WTC11 (cell line): ENCODE measurements around the gene SDHA.

Source experiments
- FOXP1 ChIP-seq: sonication (generic); formaldehyde crosslinking; IDR thresholded peaks from 2 replicates; pipeline ENCODE4 v1.8.0; 2022; ENCODE audit warnings: missing genetic modification reagents, mild to moderate bottlenecking, moderate library complexity, borderline replicate concordance
- JUN ChIP-seq: sonication (generic); formaldehyde crosslinking; IDR thresholded peaks from 2 replicates; pipeline ENCODE4 v1.8.0; 2023; ENCODE audit warnings: mild to moderate bottlenecking, missing genetic modification reagents
- KAT7 ChIP-seq: sonication (generic); formaldehyde crosslinking; IDR thresholded peaks from 2 replicates; pipeline ENCODE4 v1.8.1; 2023; ENCODE audit warnings: missing genetic modification reagents, mild to moderate bottlenecking, borderline replicate concordance
- MXD4 ChIP-seq: fragments of 250-450 bp; sonication (Bioruptor Pico); IDR thresholded peaks from 2 replicates; pipeline ENCODE4 v1.8.0; 2021; ENCODE audit warnings: mild to moderate bottlenecking, moderate library complexity, borderline replicate concordance
- TCF7 ChIP-seq: sonication (generic); formaldehyde crosslinking; IDR thresholded peaks from 2 replicates; pipeline ENCODE4 v1.8.0; 2022; ENCODE audit warnings: mild to moderate bottlenecking, low read depth, missing genetic modification reagents, moderate library complexity
- ZNF121 ChIP-seq: sonication (generic); formaldehyde crosslinking; IDR thresholded peaks from 2 replicates; pipeline ENCODE4 v1.8.0; 2023; ENCODE audit warnings: missing genetic modification reagents
- ZNF232 ChIP-seq: sonication (generic); formaldehyde crosslinking; IDR thresholded peaks from 2 replicates; pipeline ENCODE4 v1.8.0; 2022; ENCODE audit warnings: mild to moderate bottlenecking, missing genetic modification reagents
- ZNF423 ChIP-seq: fragments of 250-450 bp; sonication (Bioruptor Pico); IDR thresholded peaks from 2 replicates; pipeline ENCODE4 v2.1.2; 2022; ENCODE audit warnings: mild to moderate bottlenecking, moderate library complexity
- TF ChIP-seq, protein P1 (sequence below): fragments of 250-450 bp; sonication (Bioruptor Pico); IDR thresholded peaks from 2 replicates; pipeline ENCODE4 v1.9.0; 2021; ENCODE audit warnings: moderate library complexity, mild to moderate bottlenecking, inconsistent platforms, borderline replicate concordance
- TF ChIP-seq, protein P2 (sequence below): sonication (generic); formaldehyde crosslinking; IDR thresholded peaks from 2 replicates; pipeline ENCODE4 v1.8.0; 2022; ENCODE audit warnings: mild to moderate bottlenecking, missing genetic modification reagents
- TF ChIP-seq, protein P3 (sequence below): fragments of 200-600 bp; IDR thresholded peaks from 2 replicates; pipeline ENCODE4 v1.8.0; 2022; ENCODE audit warnings: antibody characterized with exemption
- TF ChIP-seq, protein P4 (sequence below): sonication (generic); formaldehyde crosslinking; IDR thresholded peaks from 2 replicates; pipeline ENCODE4 v1.8.0; 2023; ENCODE audit warnings: mild to moderate bottlenecking, missing genetic modification reagents
- TF ChIP-seq, protein P5 (sequence below): sonication (generic); formaldehyde crosslinking; IDR thresholded peaks from 2 replicates; pipeline ENCODE4 v1.8.0; 2022; ENCODE audit warnings: mild to moderate bottlenecking, missing genetic modification reagents

DNA sequence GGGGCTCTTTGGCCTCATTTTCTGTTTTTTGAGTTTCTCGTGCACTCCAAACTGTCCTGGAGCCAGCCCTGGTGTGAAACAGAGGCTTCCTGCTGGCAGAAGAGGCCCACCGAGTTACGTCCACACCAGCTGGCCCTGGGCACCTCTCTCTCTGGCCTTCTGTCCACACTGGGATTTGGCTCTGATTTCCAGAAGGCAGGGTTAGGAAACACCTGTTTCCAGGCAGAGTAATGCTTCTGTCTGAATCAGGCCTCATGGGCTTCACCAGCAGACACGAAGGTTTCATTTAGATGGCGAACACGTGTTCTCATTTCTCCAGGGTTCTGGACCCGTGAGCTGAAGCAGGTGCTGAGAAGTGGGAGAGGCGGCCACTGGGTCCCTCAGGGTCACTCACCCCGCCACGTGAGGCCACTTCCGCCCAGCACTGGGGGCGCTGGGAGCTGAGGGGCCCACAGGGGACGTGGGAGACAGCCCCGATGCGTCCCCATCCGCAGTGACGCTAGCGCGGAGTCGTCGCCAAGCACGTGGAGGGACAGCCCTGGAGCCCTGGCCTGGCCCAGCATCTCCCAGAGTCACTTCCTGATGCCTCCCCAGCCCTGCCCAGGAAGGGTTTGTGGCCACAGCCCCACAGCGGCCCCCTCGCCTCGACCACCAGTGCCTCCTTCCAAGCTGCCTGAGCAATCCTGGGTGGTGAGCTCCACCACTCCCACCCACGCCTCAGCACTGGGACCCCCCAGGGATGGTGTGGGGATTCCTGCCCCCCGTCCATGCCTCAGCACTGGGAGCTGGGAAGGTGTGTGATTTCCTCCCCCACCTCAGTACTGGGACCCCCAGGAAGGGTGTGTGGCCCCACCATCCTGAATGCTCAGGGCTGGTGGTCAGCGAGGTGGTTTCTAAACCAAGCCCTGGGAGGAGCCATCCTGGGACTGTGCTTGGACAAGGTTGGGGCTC lies 31.8 kb upstream of the SDHA start:
- no peak for TF ChIP-seq ZNF232
- no peak for TF ChIP-seq TCF7 (CRISPR knock-in tag)
- TF ChIP-seq, protein P1, sequence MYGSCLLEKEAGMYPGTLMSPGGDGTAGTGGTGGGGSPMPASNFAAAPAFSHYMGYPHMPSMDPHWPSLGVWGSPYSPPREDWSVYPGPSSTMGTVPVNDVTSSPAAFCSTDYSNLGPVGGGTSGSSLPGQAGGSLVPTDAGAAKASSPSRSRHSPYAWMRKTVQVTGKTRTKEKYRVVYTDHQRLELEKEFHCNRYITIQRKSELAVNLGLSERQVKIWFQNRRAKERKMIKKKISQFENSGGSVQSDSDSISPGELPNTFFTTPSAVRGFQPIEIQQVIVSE = no peak
- TF ChIP-seq, protein P2, sequence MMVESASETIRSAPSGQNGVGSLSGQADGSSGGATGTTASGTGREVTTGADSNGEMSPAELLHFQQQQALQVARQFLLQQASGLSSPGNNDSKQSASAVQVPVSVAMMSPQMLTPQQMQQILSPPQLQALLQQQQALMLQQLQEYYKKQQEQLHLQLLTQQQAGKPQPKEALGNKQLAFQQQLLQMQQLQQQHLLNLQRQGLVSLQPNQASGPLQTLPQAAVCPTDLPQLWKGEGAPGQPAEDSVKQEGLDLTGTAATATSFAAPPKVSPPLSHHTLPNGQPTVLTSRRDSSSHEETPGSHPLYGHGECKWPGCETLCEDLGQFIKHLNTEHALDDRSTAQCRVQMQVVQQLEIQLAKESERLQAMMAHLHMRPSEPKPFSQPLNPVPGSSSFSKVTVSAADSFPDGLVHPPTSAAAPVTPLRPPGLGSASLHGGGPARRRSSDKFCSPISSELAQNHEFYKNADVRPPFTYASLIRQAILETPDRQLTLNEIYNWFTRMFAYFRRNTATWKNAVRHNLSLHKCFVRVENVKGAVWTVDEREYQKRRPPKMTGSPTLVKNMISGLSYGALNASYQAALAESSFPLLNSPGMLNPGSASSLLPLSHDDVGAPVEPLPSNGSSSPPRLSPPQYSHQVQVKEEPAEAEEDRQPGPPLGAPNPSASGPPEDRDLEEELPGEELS = no peak
- no peak for TF ChIP-seq ZNF423
- TF ChIP-seq, protein P3, sequence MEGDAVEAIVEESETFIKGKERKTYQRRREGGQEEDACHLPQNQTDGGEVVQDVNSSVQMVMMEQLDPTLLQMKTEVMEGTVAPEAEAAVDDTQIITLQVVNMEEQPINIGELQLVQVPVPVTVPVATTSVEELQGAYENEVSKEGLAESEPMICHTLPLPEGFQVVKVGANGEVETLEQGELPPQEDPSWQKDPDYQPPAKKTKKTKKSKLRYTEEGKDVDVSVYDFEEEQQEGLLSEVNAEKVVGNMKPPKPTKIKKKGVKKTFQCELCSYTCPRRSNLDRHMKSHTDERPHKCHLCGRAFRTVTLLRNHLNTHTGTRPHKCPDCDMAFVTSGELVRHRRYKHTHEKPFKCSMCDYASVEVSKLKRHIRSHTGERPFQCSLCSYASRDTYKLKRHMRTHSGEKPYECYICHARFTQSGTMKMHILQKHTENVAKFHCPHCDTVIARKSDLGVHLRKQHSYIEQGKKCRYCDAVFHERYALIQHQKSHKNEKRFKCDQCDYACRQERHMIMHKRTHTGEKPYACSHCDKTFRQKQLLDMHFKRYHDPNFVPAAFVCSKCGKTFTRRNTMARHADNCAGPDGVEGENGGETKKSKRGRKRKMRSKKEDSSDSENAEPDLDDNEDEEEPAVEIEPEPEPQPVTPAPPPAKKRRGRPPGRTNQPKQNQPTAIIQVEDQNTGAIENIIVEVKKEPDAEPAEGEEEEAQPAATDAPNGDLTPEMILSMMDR = no peak
- TF ChIP-seq KAT7 = no peak
- TF ChIP-seq MXD4 (CRISPR knock-in tag) = no peak
- no peak for TF ChIP-seq FOXP1 (CRISPR knock-in tag)
- TF ChIP-seq, protein P4, sequence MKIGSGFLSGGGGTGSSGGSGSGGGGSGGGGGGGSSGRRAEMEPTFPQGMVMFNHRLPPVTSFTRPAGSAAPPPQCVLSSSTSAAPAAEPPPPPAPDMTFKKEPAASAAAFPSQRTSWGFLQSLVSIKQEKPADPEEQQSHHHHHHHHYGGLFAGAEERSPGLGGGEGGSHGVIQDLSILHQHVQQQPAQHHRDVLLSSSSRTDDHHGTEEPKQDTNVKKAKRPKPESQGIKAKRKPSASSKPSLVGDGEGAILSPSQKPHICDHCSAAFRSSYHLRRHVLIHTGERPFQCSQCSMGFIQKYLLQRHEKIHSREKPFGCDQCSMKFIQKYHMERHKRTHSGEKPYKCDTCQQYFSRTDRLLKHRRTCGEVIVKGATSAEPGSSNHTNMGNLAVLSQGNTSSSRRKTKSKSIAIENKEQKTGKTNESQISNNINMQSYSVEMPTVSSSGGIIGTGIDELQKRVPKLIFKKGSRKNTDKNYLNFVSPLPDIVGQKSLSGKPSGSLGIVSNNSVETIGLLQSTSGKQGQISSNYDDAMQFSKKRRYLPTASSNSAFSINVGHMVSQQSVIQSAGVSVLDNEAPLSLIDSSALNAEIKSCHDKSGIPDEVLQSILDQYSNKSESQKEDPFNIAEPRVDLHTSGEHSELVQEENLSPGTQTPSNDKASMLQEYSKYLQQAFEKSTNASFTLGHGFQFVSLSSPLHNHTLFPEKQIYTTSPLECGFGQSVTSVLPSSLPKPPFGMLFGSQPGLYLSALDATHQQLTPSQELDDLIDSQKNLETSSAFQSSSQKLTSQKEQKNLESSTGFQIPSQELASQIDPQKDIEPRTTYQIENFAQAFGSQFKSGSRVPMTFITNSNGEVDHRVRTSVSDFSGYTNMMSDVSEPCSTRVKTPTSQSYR = no peak
- no peak for TF ChIP-seq ZNF121
- no peak for TF ChIP-seq JUN (CRISPR knock-in tag)
- TF ChIP-seq, protein P5, sequence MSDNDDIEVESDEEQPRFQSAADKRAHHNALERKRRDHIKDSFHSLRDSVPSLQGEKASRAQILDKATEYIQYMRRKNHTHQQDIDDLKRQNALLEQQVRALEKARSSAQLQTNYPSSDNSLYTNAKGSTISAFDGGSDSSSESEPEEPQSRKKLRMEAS = no peak
